ENCODE data around the gene METTL9.

GRCh38 chr16:21610006-21610544 lies 10.7 kb downstream of the METTL9 start:
- TF ChIP-seq, protein P1, sequence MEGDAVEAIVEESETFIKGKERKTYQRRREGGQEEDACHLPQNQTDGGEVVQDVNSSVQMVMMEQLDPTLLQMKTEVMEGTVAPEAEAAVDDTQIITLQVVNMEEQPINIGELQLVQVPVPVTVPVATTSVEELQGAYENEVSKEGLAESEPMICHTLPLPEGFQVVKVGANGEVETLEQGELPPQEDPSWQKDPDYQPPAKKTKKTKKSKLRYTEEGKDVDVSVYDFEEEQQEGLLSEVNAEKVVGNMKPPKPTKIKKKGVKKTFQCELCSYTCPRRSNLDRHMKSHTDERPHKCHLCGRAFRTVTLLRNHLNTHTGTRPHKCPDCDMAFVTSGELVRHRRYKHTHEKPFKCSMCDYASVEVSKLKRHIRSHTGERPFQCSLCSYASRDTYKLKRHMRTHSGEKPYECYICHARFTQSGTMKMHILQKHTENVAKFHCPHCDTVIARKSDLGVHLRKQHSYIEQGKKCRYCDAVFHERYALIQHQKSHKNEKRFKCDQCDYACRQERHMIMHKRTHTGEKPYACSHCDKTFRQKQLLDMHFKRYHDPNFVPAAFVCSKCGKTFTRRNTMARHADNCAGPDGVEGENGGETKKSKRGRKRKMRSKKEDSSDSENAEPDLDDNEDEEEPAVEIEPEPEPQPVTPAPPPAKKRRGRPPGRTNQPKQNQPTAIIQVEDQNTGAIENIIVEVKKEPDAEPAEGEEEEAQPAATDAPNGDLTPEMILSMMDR (IDR thresholded peaks at IDR 0.05; ENCODE audit: poor library complexity): no peak
- no peak for TF ChIP-seq EZH2 (IDR thresholded peaks at IDR 0.05; ENCODE audit: borderline replicate concordance)

Data from hepatocyte (in vitro differentiated cells).